Tibial nerve (tissue), 4 donors: ENCODE data around the gene MOV10L1.

ENCODE experiments used
- EP300 ChIP-seq, 2 donors: sonication (generic); formaldehyde crosslinking; IDR thresholded peaks; one replicate each; pipeline ENCODE4 v1.6.1; 2017; ENCODE audit warnings: antibody characterized with exemption in 2 of 2, mild to moderate bottlenecking in 1 of 2
- POLR2A ChIP-seq, 2 donors: fragments of 450-650 bp; IDR thresholded peaks; one replicate each; pipeline ENCODE4 v1.6.1; 2017; ENCODE audit warnings: antibody characterized with exemption in 2 of 2, mild to moderate bottlenecking in 2 of 2, moderate library complexity in 2 of 2
- TF ChIP-seq, protein P1 (sequence below), 5 experiments: fragments of 200-600 bp in 3 of 5; fragments of 450-650 bp in 2 of 5; sonication (generic) in 3 of 5; IDR thresholded peaks; one replicate each; pipeline ENCODE4 v1.5.1; 2016 to 2019; ENCODE audit warnings: antibody characterized with exemption in 5 of 5, mild to moderate bottlenecking in 3 of 5, moderate library complexity in 2 of 5

DNA sequence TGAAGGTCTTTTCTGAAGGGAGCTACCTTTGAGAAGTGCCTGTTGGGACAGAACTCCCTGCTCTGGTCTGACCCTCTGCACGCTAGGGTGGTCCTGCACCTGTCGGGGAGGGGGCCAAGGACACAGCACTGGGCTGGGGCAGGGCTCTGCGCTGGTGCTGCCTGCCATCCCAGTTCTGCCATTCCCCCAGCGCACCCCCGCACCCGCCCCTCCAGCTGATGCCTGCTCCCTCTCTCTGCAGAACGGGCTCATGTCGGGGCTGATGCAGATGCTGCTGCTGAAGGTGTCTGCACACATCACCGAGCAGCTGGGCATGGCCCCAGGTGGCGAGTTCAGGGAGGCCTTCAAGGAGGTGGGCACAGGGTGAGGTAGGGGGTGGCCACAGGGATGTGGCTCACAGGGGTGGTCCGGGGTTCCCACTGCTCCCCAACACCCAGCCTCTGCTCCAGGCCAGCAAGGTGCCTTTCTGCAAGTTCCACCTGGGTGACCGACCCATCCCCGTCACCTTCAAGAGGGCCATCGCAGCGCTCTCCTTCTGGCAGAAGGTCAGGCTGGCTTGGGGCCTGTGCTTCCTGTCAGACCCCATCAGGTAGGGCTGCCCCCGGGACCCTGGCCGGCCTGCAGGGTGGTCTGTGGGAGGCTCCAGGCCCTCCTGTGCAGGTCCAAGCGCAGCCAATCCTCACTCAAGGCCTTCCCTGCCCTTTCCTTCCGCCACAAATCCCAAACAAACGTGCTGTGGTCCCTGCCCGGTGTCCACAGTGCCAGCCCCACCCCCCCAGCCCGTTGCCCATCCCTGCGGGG lies 107.4 kb downstream of the MOV10L1 start:
- TF ChIP-seq, protein P1, sequence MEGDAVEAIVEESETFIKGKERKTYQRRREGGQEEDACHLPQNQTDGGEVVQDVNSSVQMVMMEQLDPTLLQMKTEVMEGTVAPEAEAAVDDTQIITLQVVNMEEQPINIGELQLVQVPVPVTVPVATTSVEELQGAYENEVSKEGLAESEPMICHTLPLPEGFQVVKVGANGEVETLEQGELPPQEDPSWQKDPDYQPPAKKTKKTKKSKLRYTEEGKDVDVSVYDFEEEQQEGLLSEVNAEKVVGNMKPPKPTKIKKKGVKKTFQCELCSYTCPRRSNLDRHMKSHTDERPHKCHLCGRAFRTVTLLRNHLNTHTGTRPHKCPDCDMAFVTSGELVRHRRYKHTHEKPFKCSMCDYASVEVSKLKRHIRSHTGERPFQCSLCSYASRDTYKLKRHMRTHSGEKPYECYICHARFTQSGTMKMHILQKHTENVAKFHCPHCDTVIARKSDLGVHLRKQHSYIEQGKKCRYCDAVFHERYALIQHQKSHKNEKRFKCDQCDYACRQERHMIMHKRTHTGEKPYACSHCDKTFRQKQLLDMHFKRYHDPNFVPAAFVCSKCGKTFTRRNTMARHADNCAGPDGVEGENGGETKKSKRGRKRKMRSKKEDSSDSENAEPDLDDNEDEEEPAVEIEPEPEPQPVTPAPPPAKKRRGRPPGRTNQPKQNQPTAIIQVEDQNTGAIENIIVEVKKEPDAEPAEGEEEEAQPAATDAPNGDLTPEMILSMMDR (IDR thresholded peaks at IDR 0.05), result no peak
- no peak for TF ChIP-seq EP300 (IDR thresholded peaks at IDR 0.05)
- TF ChIP-seq POLR2A (IDR thresholded peaks at IDR 0.05), result no peak
